Stimulated activated CD8-positive, alpha-beta memory T cell treated with anti-CD3 and anti-CD28 coated beads, Interleukin-15, amount 100 ng/mL, for 1 hour (primary cell): Measurements from ENCODE around the gene PPOX.

Experiments
- DNase-seq: peaks from one replicate; pipeline ENCODE4 v3.0.0-alpha.2; 2020; ENCODE audit warnings: low read depth

The PPOX gene

DNA sequence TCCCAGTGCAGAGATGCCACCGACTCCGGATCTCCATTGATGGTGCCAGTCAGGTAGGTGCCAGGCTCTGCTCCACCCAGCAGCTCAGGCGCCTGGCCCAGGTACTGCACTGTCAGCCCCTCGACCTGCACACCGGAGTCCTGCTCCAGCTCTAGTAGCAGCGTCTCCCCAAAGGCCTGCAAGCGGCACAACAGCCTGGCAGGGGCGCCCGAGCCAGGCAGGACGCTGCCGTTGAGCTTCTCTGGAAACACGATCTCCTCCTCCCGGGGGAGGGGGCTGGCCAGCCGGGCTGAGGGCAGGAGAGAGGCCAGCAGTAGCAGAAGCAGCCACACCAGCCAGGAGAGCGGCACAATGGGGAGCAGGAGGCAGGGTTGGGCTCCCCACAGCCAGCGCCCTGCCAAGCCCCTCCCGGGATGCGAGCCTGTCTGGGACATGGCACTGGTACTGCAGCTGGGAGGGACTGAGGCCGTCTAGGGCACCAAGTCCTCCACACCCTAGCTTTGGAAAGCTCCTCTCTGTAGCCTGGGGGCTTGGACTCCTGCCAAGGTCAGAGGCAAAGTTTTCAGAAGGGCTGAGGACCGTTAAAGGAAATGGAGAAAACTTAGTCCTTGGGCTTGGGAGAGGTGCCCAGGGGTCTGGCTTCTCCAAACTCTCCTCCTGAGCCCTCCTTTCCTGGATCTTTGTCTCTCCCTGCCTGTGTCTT lies 32.1 kb downstream of the PPOX start:
- DNase-seq: no peak

DNA sequence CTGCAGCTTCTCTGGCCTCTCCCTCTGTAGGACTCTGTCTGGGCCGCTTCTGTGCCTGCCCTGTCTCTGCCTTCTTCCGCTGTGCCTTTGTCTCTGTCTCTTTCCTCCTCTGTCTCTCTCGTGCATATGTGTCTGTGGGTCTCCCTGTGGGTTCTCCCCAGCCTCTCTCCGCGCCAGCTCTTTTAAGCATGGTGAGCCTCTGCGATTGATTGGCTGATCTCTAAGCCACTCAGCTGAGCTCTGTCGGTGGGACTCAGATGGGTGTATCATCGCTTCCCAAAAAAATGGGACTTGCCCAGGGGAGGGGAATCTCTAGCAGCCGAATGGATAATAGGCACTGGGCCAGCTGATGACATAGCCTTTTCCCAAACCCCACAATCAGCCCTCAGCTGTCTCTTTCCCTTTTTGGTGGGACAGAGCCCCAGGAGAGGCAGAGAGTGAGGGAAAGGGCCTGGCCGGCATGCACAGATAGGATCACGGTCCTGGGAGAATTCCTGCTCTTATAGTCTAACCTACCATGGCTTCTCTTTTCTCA lies 32.7 kb downstream of the PPOX start, which contains the start of gene ADAMTS4:
Gene ADAMTS4 (minus strand): TSS at position 158 of the 535 bp plus-strand sequence. CDS start 427 bp downstream, outside the sequence.
- no peak for DNase-seq

DNA sequence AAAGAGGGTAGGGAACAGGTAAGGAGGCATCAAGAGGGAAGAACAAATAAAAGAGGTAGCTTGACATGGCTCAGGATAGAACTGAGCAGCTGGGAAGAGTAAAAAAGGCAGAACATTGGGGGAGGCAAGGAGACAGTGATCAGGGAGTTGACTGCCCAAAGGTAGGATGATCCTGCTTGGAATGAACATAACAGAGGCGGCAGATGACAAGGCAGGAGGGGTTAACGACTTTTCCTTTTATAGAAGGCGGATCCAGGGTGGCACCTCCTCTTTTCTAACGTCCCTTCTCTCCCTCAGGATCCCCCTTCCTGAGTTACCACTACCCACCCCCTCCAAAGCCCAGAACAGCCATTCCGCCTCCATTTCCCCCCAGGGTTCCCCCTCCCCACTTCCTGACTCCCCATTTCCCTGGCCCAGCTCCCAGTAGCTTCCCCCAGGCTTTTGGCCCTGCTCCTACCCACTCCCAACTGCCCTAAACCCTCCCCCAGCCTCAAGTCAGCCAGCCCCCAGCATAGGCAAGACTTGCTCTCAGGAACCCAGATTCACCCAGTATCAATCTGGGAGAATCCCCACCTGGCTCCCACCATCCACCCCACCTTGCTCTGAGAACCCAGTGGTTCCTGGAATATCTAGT lies 33.4 kb downstream of the PPOX start:
- DNase-seq: no peak

DNA sequence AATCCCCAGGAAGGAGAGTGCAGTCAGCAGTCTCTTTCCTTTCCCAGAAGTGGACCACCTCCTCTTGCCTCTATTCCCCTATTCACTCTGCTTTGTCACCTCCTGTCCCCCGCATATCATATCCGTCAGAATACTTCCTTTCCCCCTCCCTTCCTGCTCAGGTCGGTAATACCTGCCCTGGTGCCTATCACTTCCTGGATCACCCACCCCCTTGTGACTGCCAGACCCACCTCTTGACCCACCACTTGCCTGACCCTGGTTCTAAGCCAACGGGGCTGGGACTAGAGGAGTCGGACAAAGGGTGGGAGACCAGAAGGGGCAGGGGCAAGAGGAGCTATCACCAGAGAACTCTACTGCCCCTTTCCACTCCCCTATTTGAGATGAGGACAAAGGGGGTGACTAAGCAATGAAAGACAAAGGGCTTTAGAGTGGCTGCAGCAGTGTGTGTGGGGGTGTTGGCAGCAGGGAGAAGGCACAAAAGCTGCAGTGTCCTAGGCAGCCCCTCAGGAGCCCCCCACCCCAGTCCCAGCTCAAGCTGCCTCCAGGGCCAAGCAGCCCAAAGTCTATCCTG lies 34.3 kb downstream of the PPOX start:
- DNase-seq: no peak

DNA sequence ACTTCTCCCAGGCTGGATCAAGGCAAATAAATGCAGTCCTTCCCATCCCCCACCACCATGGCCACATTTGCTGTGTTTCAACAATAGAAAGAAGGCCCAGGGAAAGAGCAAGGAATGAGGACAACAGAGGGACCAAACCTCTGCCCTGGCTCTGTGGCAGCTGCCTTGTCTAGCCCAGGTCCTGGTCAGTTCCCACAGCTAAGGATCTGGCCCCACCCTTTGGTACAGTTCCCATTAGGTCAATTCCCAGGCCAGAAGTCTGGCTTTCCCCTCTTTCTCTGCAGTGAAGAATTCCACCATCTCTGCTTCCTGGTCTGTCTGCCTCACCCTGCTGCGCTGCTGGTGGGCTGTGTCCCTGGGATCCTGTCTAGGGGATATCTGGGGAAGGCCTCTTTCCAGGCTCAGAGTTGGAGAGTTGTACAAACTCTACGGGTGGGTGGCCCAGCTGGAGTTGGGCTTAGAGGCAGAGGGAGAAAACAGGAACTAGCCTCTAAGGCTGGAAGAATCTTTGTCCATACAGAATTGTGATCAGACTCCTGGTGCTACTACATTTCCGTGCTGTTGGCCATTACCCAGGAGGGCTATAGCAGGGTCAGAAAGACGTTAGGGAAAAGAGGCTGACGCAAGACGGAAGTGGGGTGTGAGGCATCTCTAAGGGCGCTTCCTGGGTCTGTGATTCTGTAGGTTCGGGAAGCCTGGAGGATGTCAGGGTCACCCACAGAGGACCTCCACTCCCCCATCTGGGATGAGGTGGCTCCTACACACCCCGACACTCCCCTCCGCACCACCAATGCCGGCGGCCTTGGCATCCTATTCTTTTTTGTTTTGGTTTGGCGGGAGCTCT lies 35.0 kb downstream of the PPOX start:
- no peak for DNase-seq

DNA sequence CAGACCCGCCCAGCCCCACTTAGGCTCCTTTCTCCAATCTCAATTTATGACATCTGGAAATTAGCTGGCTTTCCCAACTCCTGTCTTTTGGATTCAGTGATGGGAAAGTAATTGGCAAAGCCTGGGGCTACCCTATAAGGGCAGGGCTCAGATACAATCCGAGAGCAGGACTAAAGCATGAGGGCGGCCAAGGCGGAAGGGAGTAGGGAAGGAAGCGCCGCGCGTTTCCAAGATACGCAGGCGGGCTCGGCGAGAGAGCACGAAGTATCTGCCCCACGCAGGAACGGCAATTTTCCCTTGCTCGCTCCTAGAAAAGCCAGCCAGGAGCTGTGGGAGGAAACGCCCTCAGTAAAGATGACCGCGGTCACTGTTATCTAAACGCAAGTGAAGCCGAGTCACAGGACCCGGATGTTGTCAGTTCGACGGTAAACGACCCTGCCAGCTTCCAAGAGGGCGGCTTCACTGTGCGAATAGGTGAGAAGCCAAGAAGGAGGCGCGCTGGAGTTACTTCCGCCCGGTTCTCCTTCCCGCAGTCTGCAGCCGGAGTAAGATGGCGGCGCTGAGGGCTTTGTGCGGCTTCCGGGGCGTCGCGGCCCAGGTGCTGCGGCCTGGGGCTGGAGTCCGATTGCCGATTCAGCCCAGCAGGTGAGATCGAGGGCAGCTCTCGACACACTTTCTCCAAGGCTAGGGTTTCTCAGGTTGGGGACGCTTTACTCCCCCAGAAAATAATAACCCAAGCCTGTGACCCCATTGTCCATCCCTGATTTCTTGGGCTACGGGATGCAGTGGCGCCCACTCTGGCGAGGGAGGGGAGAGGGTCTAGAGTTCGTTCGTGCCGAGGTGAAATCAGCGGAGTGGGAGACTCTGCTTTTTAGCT lies 35.8 kb downstream of the PPOX start, which contains the start of gene NDUFS2:
Gene NDUFS2 (plus strand): TSS at position 532 of the 877 bp plus-strand sequence. CDS start 19 bp downstream, at position 551.
- peak; percentile 92 for DNase-seq

DNA sequence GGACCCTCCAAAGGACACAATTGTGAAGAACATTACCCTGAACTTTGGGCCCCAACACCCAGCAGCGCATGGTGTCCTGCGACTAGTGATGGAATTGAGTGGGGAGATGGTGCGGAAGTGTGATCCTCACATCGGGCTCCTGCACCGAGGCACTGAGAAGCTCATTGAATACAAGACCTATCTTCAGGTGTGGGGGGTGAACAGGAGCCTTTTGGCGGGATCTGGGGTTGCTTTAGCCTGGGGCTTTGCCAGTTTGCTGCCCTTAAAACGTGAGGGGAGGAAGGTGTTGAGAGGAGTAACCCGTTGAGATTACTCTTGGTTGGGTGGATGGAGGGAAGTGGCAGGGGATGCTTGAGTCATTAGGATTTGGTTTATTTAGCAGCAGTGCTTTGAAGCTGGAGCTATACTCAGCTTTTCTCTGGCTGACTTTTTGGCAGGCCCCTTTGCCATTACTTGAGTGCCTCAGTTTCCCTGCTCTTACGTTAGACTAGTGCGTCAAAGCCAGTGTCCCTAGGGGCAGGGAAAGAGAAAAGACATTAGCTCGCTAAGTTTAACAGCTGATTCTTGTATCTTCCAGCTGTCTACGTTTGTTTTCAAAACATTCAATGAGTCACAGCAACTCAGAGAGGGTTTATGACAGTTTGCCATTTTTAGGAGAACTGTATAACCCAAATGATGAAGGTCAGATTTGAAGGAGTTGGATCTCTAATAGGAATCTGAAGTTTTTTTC lies 40.4 kb downstream of the PPOX start:
- no peak for DNase-seq

DNA sequence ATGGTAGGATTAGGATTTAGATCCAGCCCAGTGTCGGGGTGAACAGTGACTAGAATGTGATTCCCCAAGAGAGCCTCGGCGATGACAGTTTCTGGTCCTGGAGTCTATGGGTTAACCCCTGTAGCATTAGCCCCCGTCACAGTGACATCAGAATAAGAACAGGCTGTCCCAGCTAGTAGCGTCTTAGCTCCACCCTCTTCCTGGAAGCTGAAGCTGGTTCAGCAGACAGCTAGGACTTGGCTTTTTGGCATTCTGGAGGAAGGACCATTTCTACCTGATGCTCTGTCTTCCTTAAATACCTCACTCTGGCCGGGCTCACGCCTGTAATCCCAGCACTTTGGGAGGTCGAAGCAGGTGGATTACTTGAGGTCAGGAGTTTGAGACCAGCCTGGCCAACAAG lies 40.9 kb downstream of the PPOX start:
- DNase-seq: no peak

DNA sequence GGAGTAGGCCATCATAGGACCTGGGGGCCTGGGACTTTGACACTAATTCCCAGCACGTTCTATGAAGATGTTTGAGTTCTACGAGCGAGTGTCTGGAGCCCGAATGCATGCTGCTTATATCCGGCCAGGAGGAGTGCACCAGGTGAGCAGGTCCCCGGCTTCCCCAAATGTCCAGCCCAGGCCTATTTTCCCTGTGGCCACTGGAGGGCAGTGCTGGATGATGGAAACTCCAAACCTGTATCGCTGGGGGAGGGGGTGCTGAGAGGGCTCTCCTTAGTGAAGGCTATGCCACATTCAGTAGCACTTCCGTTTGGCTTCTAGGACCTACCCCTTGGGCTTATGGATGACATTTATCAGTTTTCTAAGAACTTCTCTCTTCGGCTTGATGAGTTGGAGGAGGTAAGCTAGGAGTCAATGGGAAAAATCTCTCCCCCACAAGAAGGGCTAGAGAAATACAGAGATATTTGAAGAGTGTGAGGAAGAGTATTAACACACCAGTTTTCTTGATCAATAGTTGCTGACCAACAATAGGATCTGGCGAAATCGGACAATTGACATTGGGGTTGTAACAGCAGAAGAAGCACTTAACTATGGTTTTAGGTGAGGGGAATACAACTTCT lies 43.7 kb downstream of the PPOX start:
- DNase-seq: peak; percentile 48

DNA sequence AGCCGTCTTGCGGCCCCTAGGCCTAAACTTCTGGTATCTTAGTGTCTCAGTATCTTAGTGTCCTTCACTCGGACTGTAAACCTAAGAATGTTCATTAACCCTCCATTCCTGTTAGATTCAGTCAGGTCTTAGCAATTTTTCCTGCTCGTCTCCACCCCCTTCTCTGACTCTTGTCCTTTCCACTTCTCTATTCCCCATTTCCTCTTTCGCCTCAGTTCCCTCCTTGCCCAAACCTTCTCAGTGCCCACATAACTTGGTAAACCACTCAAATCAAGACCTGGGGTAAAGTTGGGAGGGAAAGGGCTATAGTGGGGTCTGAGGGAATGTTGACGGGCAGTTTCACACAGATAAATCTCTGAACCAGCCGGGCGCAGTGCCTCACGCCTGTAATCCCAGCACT lies 48.1 kb downstream of the PPOX start:
- no peak for DNase-seq

DNA sequence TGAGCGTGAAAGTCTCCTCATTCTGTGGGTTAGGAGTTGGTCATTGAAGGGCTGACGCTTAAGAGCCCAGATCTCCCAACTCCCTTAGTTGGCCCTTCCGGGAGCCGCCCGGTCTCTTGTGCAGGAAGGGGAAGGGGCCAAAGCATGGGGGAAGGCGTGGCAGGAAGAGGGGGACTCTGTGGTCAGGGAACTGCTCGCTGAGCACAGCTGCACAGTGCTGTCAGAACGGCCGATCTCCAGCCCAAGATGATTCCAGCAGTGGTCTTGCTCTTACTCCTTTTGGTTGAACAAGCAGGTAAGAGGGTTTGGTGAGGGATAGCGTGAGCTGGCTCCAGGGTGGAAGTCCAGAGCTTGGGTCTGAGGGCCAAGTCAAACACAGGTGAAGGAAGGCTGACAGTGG lies 48.9 kb downstream of the PPOX start, which contains the start of gene FCER1G:
Gene FCER1G (plus strand): TSS at position 220 of the 400 bp plus-strand sequence. CDS start 27 bp downstream, at position 247.
- no peak for DNase-seq

DNA sequence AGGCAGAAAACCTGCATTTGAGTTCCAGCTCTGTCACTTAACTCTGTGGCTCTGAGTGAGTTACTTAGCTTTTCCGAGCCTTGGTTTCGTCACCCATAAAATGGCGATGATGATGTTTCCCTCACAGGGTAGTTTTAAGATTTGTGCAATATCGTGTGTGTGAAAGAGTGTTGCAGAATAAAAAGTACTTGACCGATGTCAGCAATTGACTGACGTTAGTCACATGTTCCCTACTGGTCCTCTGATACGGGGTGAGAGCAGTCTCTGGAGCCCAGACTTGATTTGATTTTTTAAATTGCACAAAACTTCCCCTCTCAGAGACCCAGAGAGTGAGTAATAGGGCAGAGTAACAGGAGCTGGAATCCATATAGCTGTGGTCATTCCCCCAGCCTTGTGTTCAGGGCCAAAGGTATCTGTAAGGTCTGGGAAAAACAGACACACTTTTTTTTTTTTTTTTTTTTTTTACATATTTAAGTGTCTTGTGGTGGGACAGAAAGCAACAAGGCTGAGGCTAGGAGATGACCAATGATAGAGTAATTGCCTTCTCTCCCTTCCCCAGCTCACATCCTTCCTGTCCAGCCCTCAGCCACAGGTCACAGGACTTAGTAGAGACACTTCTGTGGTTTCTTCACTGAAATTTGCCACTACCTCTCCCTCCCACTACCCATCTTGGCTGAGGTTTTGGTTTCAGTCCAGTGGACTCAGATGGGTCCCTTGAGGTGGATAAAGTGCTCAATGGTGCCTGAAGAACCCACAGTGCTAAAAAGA lies 50.9 kb downstream of the PPOX start:
- DNase-seq: no peak

DNA sequence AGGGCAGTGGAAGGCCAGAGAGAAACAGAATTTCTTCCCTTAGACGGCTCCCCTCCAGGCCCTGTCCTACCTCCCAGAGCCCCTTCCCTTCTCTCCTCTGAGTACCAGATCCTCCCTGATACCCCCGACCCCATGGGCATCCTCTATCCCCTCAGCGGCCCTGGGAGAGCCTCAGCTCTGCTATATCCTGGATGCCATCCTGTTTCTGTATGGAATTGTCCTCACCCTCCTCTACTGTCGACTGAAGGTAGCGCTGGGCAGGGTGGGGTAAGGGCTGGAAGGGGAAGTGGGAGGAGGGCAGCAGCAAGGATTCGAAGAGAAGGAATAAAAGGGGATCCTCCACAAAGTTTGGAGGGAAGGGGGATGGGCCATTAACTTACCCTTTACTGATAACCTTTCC lies 51.6 kb downstream of the PPOX start:
- DNase-seq: no peak

DNA sequence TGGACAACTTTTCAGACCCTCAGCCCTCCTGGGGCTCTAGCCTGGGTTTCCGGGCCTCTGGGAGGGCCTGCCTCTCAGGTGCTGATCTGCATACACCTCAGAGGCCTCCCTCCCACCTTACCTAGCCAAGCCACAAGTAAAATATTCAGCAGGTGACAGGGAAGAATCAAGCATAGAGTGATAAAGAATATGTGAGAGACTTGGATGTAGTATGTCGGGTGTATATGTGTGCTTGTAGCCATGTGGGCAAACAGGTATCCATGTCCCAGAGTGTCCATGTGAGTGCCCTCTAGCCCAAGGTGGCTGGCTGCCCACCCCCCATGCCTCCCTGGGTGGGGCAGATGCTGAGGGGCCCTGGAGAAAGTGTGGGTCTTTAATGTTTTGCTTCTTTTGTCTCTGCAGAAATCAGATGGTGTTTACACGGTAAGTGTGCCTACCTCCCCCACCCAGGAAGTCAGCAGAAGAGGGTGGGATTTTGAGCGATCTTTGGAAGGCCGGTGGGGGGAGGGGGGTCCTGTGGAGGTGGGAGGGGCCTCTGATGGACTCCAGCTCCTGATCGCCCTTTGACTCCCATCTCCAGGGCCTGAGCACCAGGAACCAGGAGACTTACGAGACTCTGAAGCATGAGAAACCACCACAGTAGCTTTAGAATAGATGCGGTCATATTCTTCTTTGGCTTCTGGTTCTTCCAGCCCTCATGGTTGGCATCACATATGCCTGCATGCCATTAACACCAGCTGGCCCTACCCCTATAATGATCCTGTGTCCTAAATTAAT lies 52.3 kb downstream of the PPOX start:
- DNase-seq: no peak

DNA sequence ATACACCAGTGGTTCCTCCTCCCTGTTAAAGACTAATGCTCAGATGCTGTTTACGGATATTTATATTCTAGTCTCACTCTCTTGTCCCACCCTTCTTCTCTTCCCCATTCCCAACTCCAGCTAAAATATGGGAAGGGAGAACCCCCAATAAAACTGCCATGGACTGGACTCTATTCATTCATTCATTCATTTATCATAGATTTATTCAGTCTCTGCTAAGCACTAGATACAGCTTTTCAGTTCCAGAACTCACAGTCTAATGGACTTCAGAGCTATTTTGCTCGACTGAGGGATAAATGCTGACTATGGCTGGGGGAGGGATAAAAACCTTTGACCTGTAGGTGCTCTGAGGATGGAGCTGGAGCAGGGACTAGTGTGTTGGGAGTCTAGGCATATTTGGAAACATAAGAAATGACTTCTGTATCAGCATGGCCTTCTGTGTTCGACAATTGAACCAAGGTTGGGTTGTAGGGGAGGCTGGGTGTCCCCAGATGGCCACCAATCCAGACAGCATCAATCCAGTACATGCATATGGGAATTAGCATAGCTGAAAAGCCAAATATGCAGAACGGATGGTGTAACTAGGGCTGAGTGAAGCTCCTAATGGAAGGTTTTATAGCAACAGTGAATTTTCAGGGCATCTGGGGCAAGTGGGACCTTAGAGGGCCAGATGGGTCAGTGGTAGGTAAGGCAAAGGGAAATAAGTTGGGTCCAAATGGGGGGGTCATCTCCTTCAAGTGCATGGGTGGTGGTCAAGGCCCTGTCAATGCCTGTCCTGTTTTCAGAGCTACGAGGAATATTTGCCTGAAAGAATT lies 53.1 kb downstream of the PPOX start:
- no peak for DNase-seq

DNA sequence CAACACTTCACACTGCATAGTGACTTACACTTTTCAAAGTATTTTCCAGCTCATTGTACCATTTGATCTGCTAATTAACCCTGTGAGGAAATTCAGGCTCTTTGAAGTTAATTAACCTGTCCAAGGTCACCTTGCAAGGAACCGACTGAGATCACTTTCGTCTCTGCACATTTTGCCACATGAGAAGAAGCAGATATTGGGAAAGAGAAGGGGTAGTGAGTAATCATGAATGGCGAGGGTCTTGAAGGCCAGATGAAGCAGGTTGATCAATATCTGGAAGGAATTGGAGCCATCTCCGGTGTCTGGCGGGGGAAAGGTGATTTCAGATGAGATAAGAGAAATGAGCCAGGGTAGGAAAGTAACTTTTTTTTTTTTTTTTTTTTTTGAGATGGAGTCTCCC lies 53.8 kb downstream of the PPOX start:
- DNase-seq: no peak
